Measurements from ENCODE around the gene NEK10.

NEK10 gene

GRCh38 chr3:27089068-27089467 is 280.1 kb downstream of the NEK10 start:
- TF ChIP-seq CTCF (conservative IDR thresholded peaks at IDR 0.05; ENCODE audit: low read length) (no peak), EZH2phosphoT487 (IDR thresholded peaks at IDR 0.05; ENCODE audit: borderline replicate concordance) (no peak)
- no peaks in the 10 kb centered on the region for H3K79me2 ChIP-seq (ENCODE audit: insufficient read depth, low read length)
- H3K4me2 ChIP-seq (ENCODE audit: low read depth, low read length, poor library complexity, severe bottlenecking): no peak overlapping the region
- no peak overlapping the region for H2AFZ ChIP-seq (ENCODE audit: low read length)
- H3K9me3 ChIP-seq (ENCODE audit: insufficient read depth, low read depth, low read length): no peaks in the 10 kb centered on the region
- H3F3A ChIP-seq (ENCODE audit: low read depth): no peaks in the 10 kb centered on the region
- no peak overlapping the region for H3K4me3 ChIP-seq (ENCODE audit: low read length, poor library complexity, severe bottlenecking)
- H3K9ac ChIP-seq (ENCODE audit: low read depth, low read length, poor library complexity, severe bottlenecking): no peak overlapping the region
- peaks cover 6% of the 10 kb centered on the region for H3K27me3 ChIP-seq (ENCODE audit: insufficient read depth, low read length, poor library complexity, severe bottlenecking)
- no peaks in the 10 kb centered on the region for H3K4me1 ChIP-seq (ENCODE audit: insufficient read depth, low read length, poor library complexity, severe bottlenecking)
- no peaks in the 10 kb centered on the region for H4K20me1 ChIP-seq (ENCODE audit: insufficient read depth, low read length, poor library complexity, severe bottlenecking)
- H3K9me2 ChIP-seq (replicated peaks; ENCODE audit: low read depth, low read length): no peaks in the 10 kb centered on the region
- H3K36me3 ChIP-seq (ENCODE audit: insufficient read depth, low read length): no peaks in the 10 kb centered on the region

- no peak overlapping the region for H2AFZ ChIP-seq (ENCODE audit: low read length)
- no peak overlapping the region for H3K9ac ChIP-seq (ENCODE audit: low read depth, low read length, poor library complexity, severe bottlenecking)
- H3K36me3 ChIP-seq (ENCODE audit: insufficient read depth, low read length): no peaks in the 10 kb centered on the region
- TF ChIP-seq CTCF (conservative IDR thresholded peaks at IDR 0.05; ENCODE audit: low read length): no peak
- TF ChIP-seq EZH2phosphoT487 (IDR thresholded peaks at IDR 0.05; ENCODE audit: borderline replicate concordance): no peak
- H3K9me3 ChIP-seq (ENCODE audit: insufficient read depth, low read depth, low read length): no peaks in the 10 kb centered on the region
- H3K4me2 ChIP-seq (ENCODE audit: low read depth, low read length, poor library complexity, severe bottlenecking): no peak overlapping the region
- H3K79me2 ChIP-seq (ENCODE audit: insufficient read depth, low read length): no peaks in the 10 kb centered on the region
- no peaks in the 10 kb centered on the region for H3F3A ChIP-seq (ENCODE audit: low read depth)
- no peak overlapping the region for H3K4me3 ChIP-seq (ENCODE audit: low read length, poor library complexity, severe bottlenecking)
- H4K20me1 ChIP-seq (ENCODE audit: insufficient read depth, low read length, poor library complexity, severe bottlenecking): no peaks in the 10 kb centered on the region
- H3K4me1 ChIP-seq (ENCODE audit: insufficient read depth, low read length, poor library complexity, severe bottlenecking): no peaks in the 10 kb centered on the region
- H3K9me2 ChIP-seq (replicated peaks; ENCODE audit: low read depth, low read length): no peaks in the 10 kb centered on the region
- H3K27me3 ChIP-seq (ENCODE audit: insufficient read depth, low read length, poor library complexity, severe bottlenecking): peaks cover 6% of the 10 kb centered on the region
Observed at GRCh38 chr3:27085829-27086730, 283.1 kb downstream of the NEK10 start.

GRCh38 chr3:27081992-27082607 is 287.1 kb downstream of the NEK10 start:
- Histone ChIP-seq H3K9me2 (replicated peaks; ENCODE audit: low read depth, low read length) (no peaks in the 10 kb centered on the region), H4K20me1 (ENCODE audit: insufficient read depth, low read length, poor library complexity, severe bottlenecking) (no peaks in the 10 kb centered on the region), H3K79me2 (ENCODE audit: insufficient read depth, low read length) (no peaks in the 10 kb centered on the region), H3F3A (ENCODE audit: low read depth) (no peaks in the 10 kb centered on the region), H3K27me3 (ENCODE audit: insufficient read depth, low read length, poor library complexity, severe bottlenecking) (no peaks in the 10 kb centered on the region), H3K9ac (ENCODE audit: low read depth, low read length, poor library complexity, severe bottlenecking) (no peak overlapping the region), H3K4me3 (ENCODE audit: low read length, poor library complexity, severe bottlenecking) (no peak overlapping the region), H3K9me3 (ENCODE audit: insufficient read depth, low read depth, low read length) (no peaks in the 10 kb centered on the region), H3K4me2 (ENCODE audit: low read depth, low read length, poor library complexity, severe bottlenecking) (no peak overlapping the region), H3K36me3 (ENCODE audit: insufficient read depth, low read length) (no peaks in the 10 kb centered on the region), H2AFZ (ENCODE audit: low read length) (no peak overlapping the region), H3K4me1 (ENCODE audit: insufficient read depth, low read length, poor library complexity, severe bottlenecking) (no peaks in the 10 kb centered on the region)
- no peak for TF ChIP-seq EZH2phosphoT487 (IDR thresholded peaks at IDR 0.05; ENCODE audit: borderline replicate concordance)
- TF ChIP-seq CTCF (conservative IDR thresholded peaks at IDR 0.05; ENCODE audit: low read length): no peak

Measured in Loucy (cell line).